Endothelial cell of umbilical vein (primary cell): ENCODE data around the gene PPEF1. TPM values are rescaled to one million over a fixed set of nuclear protein-coding genes. Genes with fewer than 3 reads are reported as not detected.

ENCODE experiments used
- BruUV-seq: library from RNA; stranded (reverse); fragments of 400-500 nt; replicated peaks from 2 replicates; lab custom pipeline; 2021; lab: Mats Ljungman, UMichigan
- CTCF ChIA-PET: fragments of 300-600, 350-600 bp; sonication (Branson Sonifier 250); formaldehyde crosslinking; loops from one replicate; lab custom pipeline; 2021; ENCODE audit warnings: antibody characterized with exemption, inconsistent platforms; lab: Charles Lee
- POLR2A ChIA-PET: fragments of 300-600, 350-600 bp; sonication (Branson Sonifier 250); formaldehyde crosslinking; loops from one replicate; lab custom pipeline; 2021; ENCODE audit warnings: antibody characterized with exemption, inconsistent platforms; lab: Charles Lee
- DNase-seq: peaks from one replicate; pipeline ENCODE4 v3.0.0-alpha.2; 2011; ENCODE audit warnings: low read depth, low spot score
- FAIRE-seq: peaks from 2 replicates; lab custom pipeline; 2011; peaks lifted over from hg19 to GRCh38; lab: Jason Lieb, UNC
- H2AFZ ChIP-seq: 2 replicates; pipeline ENCODE4 v1.6.0; 2012; ENCODE audit warnings: low read depth, low read length, control low read depth, inconsistent platforms
- H3K27ac ChIP-seq: 2 replicates; pipeline ENCODE4 v1.5.1; 2011; ENCODE audit warnings: low read depth, mild to moderate bottlenecking, control low read depth, low read length, moderate library complexity; ENCODE audit not compliant: insufficient read depth
- H3K27me3 ChIP-seq, 2 experiments: 2 replicates each; pipeline versions ENCODE4 v1.6.0 to v1.6.1; 2011; ENCODE audit warnings: low read length in 2 of 2, mixed read lengths in 1 of 2; ENCODE audit not compliant: control insufficient read depth in 2 of 2, insufficient read depth in 2 of 2
- H3K36me3 ChIP-seq, 2 experiments: 2 replicates in 1 of 2; 3 replicates in 1 of 2; pipeline ENCODE4 v1.5.1; 2011; ENCODE audit warnings: low read length in 2 of 2, mild to moderate bottlenecking in 1 of 2, moderate library complexity in 1 of 2; ENCODE audit not compliant: control insufficient read depth in 2 of 2, insufficient read depth in 2 of 2; ENCODE audit errors: extremely low read depth in 1 of 2
- H3K4me1 ChIP-seq: 3 replicates; pipeline ENCODE4 v1.5.1; 2011; ENCODE audit warnings: mild to moderate bottlenecking, low read length; ENCODE audit not compliant: control insufficient read depth, insufficient read depth; ENCODE audit errors: extremely low read depth
- H3K4me2 ChIP-seq: 2 replicates; pipeline ENCODE4 v1.6.1; 2011; ENCODE audit warnings: low read length, control low read depth, mixed read lengths; ENCODE audit not compliant: insufficient read depth
- H3K4me3 ChIP-seq, 3 experiments: fragments of 200-600 bp in 1 of 3; sonication (generic), shearing (Covaris generic) in 1 of 3; replicated peaks in 1 of 3; 2 replicates each; pipeline ENCODE4 v1.5.1; 2011 to 2016; ENCODE audit warnings: control low read depth in 3 of 3, low read length in 3 of 3, mild to moderate bottlenecking in 2 of 3, inconsistent platforms in 1 of 3, low read depth in 1 of 3, moderate library complexity in 1 of 3; ENCODE audit not compliant: insufficient read depth in 1 of 3
- H3K79me2 ChIP-seq: 2 replicates; pipeline ENCODE4 v1.6.0; 2012; ENCODE audit warnings: low read length, inconsistent platforms; ENCODE audit not compliant: control insufficient read depth, insufficient read depth
- H3K9ac ChIP-seq: replicated peaks from 2 replicates; pipeline ENCODE3; 2011; ENCODE audit warnings: low read length, control low read depth; ENCODE audit not compliant: insufficient read depth; ENCODE audit errors: extremely low read depth
- H3K9me1 ChIP-seq: replicated peaks from 3 replicates; pipeline ENCODE4 v1.6.0; 2011; ENCODE audit warnings: mild to moderate bottlenecking, low read length; ENCODE audit not compliant: control insufficient read depth, insufficient read depth; ENCODE audit errors: extremely low read depth
- H3K9me3 ChIP-seq: replicated peaks from 2 replicates; pipeline ENCODE4 v1.5.1; 2012; ENCODE audit warnings: low read length, inconsistent platforms; ENCODE audit not compliant: control insufficient read depth, insufficient read depth
- H4K20me1 ChIP-seq: replicated peaks from 2 replicates; pipeline ENCODE3; 2011; ENCODE audit warnings: mild to moderate bottlenecking, low read length; ENCODE audit not compliant: control insufficient read depth, insufficient read depth; ENCODE audit errors: extremely low read depth
- CTCF ChIP-seq, 2 donors: IDR thresholded peaks; 1 replicate in 1 of 2; 2 replicates in 1 of 2; pipeline ENCODE4 v1.5.1; 2011; ENCODE audit warnings: low read length in 2 of 2, mild to moderate bottlenecking in 2 of 2, moderate library complexity in 2 of 2, control low read depth in 1 of 2, inconsistent platforms in 1 of 2, low read depth in 1 of 2; ENCODE audit not compliant: insufficient read depth in 1 of 2; ENCODE audit errors: extremely low read depth in 1 of 2
- EZH2 ChIP-seq: IDR thresholded peaks from 2 replicates; pipeline ENCODE4 v1.6.1; 2012; ENCODE audit warnings: borderline replicate concordance, low read depth, mild to moderate bottlenecking, moderate library complexity, low read length, inconsistent platforms; ENCODE audit not compliant: severe bottlenecking
- FOS ChIP-seq: IDR thresholded peaks from 2 replicates; pipeline ENCODE4 v1.6.1; 2011; ENCODE audit warnings: mild to moderate bottlenecking, low read length, moderate library complexity, borderline replicate concordance; ENCODE audit not compliant: insufficient read depth
- GATA2 ChIP-seq: IDR thresholded peaks from 2 replicates; pipeline ENCODE4 v1.7.0; 2011; ENCODE audit warnings: low read depth, mild to moderate bottlenecking, moderate library complexity, mixed read lengths, low read length; ENCODE audit not compliant: insufficient read length, insufficient read depth
- JUN ChIP-seq: IDR thresholded peaks from 2 replicates; pipeline ENCODE4 v1.6.1; 2011; ENCODE audit warnings: borderline replicate concordance, low read depth; ENCODE audit not compliant: insufficient read length, insufficient read depth
- MAX ChIP-seq: IDR thresholded peaks from 2 replicates; pipeline ENCODE4 v1.6.1; 2011; ENCODE audit not compliant: insufficient read depth, insufficient read length
- MYC ChIP-seq: IDR thresholded peaks from one replicate; pipeline ENCODE4 v1.6.1; 2011; ENCODE audit warnings: mild to moderate bottlenecking, low read depth, low read length
- POLR2A ChIP-seq: IDR thresholded peaks from 2 replicates; pipeline ENCODE4 v1.6.1; 2012; ENCODE audit warnings: low read depth, mild to moderate bottlenecking, control low read depth, low read length
- POLR2AphosphoS5 ChIP-seq: IDR thresholded peaks from 2 replicates; pipeline ENCODE4 v1.6.1; 2012; ENCODE audit warnings: low read depth, mild to moderate bottlenecking, control low read depth, low read length, moderate library complexity; ENCODE audit not compliant: insufficient read depth
- dilution Hi-C: fragments of 300-500 bp; cut with MboI; formaldehyde crosslinking; loops from one replicate; pipeline ENCODE4 v1.15.0; 2019; ENCODE audit warnings: low sequenced_read_pairs; ENCODE audit not compliant: extremely low pct_ligation_motif_present
- intact Hi-C: fragments of 100-400 bp; cut with micrococcal nuclease; formaldehyde crosslinking; loops from one replicate; pipeline ENCODE4 v1.10.0; 2022
- polyA plus RNA-seq, 4 experiments: library from polyadenylated mRNA; depleted of rRNA in 3 of 4; stranded (reverse) in 3 of 4; unstranded in 1 of 4; fragments of >200 nt; gene quantifications; 2 replicates each; pipeline versions ENCODE4 v1.2.1 to v1.2.3, GENCODE V29; 2011 to 2012; ENCODE audit warnings: missing spikeins in 1 of 4
- total RNA-seq: library from RNA; stranded (reverse); gene quantifications from 2 replicates; pipeline ENCODE4 v1.2.3, GENCODE V29; 2021

The PPEF1 gene
- total and polyA plus RNA-seq, 2 donors (not counting 3 experiments of a cell fraction or from before 2014, with no cell fraction given), result not detected

- intact Hi-C loops (no loop called here), dilution Hi-C loops (no loop called here)
- Histone ChIP-seq H3K27me3 (no peaks in the 10 kb centered on the region), H4K20me1 (no peaks in the 10 kb centered on the region), H3K4me1 (peaks cover 10% of the 10 kb centered on the region), H3K9ac (no peak overlapping the region), H3K27ac (no peak overlapping the region), H3K4me2 (no peak overlapping the region), H3K79me2 (no peaks in the 10 kb centered on the region), H3K9me3 (no peaks in the 10 kb centered on the region), H3K4me3 (no peak overlapping the region), H3K9me1 (no peaks in the 10 kb centered on the region), H3K36me3 (no peaks in the 10 kb centered on the region), H2AFZ (no peak overlapping the region)
- DNase-seq, result no peak
- CTCF ChIA-PET, result interaction anchor here (1.8 kb wide), 1 partner anchor 35 kb away, joined by 4 read pairs; no protein-coding TSS in a partner anchor
- POLR2A ChIA-PET, result no interaction called here
- TF ChIP-seq POLR2A (no peak), MYC (no peak), FOS (no peak), EZH2 (no peak), GATA2 (no peak), CTCF (IDR thresholded peaks at IDR 0.05; ENCODE audit: extremely low read depth in 1 of 2, insufficient read depth in 1 of 2, low read depth in 1 of 2, low read length in 2 of 2) (no peak)
- BruUV-seq, result no TSS peak
- FAIRE-seq, result no peak
Observed at GRCh38 chrX:18797141-18797540, 89.7 kb downstream of the PPEF1 start.

GRCh38 chrX:18799911-18800310, 92.5 kb downstream of the PPEF1 start:
- no TSS peak for BruUV-seq
- intact Hi-C loops, result no loop called here
- CTCF ChIA-PET, result no interaction called here
- no peak for DNase-seq
- no peaks in the 10 kb centered on the region for H3K9me1 ChIP-seq
- POLR2A ChIA-PET, result no interaction called here
- no peaks in the 10 kb centered on the region for H3K4me1 ChIP-seq
- no peaks in the 10 kb centered on the region for H3K79me2 ChIP-seq
- no peaks in the 10 kb centered on the region for H3K27me3 ChIP-seq
- no peak overlapping the region for H3K4me3 ChIP-seq
- H4K20me1 ChIP-seq, result no peaks in the 10 kb centered on the region
- H3K9me3 ChIP-seq, result no peaks in the 10 kb centered on the region
- TF ChIP-seq POLR2AphosphoS5, result no peak
- no peak for TF ChIP-seq CTCF (IDR thresholded peaks at IDR 0.05; ENCODE audit: extremely low read depth in 1 of 2, insufficient read depth in 1 of 2, low read depth in 1 of 2, low read length in 2 of 2)
- TF ChIP-seq JUN, result no peak
- no peak for TF ChIP-seq EZH2
- no peak for TF ChIP-seq FOS
- no peak for TF ChIP-seq MAX
- H3K27ac ChIP-seq, result no peak overlapping the region
- H3K36me3 ChIP-seq, result no peaks in the 10 kb centered on the region
- no peak overlapping the region for H3K4me2 ChIP-seq
- no peak overlapping the region for H3K9ac ChIP-seq
- no peak for FAIRE-seq
- no peak overlapping the region for H2AFZ ChIP-seq
- dilution Hi-C loops, result no loop called here
